NCI-H774 (cell line): Measurements from ENCODE around the gene C4orf51.
"Not testable (repeated sequence)": the region's sequence is repeated elsewhere in the genome, so short reads cannot be mapped to it uniquely, and the experiment has no call there.

Experiments used
- DNase-seq: peaks from one replicate; lab custom pipeline; 2025; lab: John Stamatoyannopoulos, UW

The C4orf51 gene

DNA sequence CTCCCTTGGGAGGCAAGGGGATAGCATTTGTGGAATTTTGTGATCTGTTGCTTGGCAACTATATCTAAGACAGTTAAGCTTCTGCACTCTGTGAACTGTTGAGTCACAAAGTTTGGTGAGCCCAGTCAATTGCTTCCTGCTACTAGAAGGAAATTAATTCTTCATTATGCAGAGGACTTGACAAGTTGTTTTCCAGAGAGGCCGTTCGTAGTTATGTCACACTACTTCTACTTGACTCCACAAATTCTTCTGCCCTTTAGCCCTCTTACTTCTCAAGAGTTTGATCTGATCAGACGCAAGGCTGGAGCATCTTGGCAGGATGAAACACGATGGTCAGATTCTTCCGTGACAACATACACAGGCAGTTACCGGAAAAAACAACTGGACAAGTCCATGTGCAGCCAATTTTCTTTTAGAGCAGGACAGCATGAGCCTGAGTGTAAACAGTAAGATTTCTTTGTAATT, at the start of gene C4orf51:
TSS of gene C4orf51 (plus strand) at position 156 of the 465 bp plus-strand sequence. CDS start at position 214, 58 bp downstream.
- no peak for DNase-seq

GRCh38 chr4:145635117-145635516, 44.8 kb upstream of the C4orf51 start:
- no peak for DNase-seq

- no peak for DNase-seq
Observed at GRCh38 chr4:145635630-145636029, 44.3 kb upstream of the C4orf51 start.

- DNase-seq = no peak
Observed at GRCh38 chr4:145639186-145639698, 40.7 kb upstream of the C4orf51 start.

GRCh38 chr4:145640236-145640635, 39.7 kb upstream of the C4orf51 start:
- DNase-seq = not testable (repeated sequence)

DNA sequence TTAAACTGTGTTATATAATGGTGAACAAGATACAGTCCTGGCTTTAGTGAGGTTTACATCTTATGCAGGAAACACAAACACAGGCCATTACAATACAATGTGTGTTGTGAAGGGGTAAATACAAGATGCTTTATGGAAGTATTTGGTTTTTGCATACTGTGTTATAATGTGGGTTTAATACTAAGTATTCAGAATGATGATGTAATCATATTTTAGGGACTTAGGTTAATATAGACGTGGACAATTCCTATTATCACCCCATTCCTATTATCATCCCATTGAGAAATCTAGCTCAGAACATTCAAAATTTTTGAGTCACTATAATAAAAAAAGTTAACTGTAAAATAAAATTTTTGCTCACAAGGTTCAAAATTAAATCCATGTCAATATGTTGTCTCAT, 36.7 kb upstream of the C4orf51 start:
- DNase-seq = no peak

DNA sequence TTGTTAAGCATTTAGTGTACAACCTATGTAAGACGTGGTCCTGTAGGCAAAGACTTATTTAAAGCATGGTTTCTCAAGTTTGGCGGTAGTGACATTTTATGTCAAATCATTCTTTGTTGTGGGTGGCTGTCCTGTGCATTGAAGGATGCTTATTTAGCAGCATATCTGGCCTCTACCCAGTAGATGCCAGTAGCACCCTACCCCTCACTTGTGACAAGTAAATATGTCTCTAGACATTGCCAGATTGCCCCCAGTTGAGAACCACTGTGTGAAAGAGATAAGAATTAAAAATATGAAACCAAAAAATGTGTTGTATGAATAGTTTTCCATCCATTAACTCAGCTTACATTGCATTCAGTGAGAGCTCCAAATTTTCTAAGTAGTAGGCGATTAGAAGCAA, 35.2 kb upstream of the C4orf51 start:
- DNase-seq = no peak

- no peak for DNase-seq
Observed at GRCh38 chr4:145656156-145656555, 23.8 kb upstream of the C4orf51 start.

- no peak for DNase-seq
Observed at GRCh38 chr4:145660064-145660463, 19.9 kb upstream of the C4orf51 start.

DNA sequence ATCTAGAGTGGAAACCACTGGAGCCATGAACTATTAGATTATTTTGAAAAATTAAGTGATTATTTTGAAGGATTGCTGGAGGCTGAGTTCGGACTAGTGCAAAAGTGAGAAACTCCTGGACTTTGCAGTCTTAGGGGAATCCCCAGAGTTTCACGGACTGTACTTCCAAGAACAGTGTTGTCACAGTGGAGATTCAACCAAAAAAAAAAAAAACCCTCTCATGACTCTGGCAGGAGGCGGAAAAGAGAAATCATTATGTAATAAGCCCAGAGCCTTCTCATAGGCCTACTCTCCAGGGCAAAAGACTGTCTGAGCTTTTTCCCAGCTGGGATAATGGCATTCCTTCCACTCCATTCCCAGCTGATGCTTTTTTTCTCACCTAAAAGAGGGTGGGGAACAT, 16.8 kb upstream of the C4orf51 start:
- no peak for DNase-seq

DNA sequence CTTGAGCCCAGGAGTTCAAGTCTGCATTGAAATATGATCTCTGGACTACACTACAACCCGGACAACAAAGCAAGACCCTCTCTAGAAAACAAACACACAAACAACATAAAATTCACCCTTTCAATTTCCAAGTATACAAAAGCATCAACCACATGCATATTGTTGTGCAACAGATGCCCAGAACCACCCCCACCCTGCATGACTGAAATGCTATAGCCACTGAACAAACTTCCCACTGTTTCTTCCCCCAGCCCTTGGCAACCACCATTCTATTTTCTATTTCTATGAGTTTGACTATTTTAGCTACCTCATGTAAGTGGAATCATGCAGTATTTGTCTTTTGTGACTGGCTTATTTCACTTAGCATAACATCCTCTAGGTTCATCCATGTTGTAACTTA, 14.2 kb upstream of the C4orf51 start:
- no peak for DNase-seq

GRCh38 chr4:145670422-145670821, 9.5 kb upstream of the C4orf51 start:
- DNase-seq = no peak

- DNase-seq = peak; percentile 65
Observed at GRCh38 chr4:145679520-145679919, 426 bp upstream of the C4orf51 start.

GRCh38 chr4:145680902-145681301, 956 bp downstream of the C4orf51 start:
- DNase-seq = no peak

DNA sequence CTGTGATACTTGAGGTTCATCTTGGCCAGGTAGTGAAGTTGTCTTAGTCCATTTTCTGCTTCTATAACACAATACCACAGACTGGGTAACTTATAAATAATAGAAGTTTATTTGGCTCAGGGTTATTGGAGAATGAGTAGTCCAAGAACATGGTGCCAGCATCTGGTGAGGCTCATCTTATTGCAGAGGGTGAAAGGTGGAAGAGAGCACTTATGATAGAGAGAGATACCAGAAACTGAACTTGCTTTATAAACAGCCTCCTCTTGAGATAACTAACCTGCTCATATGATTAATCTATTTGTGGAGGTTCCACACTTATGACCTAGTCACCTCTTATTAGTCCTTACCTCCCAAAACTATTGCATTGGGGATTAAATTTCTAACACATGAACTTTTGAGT, 1.6 kb downstream of the C4orf51 start:
- DNase-seq = no peak

DNA sequence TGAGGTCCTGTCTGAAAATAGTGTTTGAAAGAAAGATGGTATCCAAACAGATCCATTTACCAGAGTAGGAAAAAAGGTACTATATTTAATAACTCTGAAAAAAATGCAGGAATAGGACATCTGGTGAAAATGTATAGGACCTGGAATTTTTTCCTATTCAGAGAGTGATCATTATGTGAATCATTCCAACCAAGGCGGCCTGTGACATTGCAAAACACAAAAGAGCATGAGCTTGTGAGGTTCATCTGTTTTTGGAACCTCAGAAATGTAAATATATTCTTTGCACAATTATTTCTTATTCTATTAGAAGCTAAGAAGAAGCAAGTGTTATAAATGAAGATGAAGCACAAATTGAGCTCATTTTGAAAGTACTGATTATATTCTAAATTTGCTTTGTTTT, 2.0 kb downstream of the C4orf51 start:
- no peak for DNase-seq

- DNase-seq = no peak
Observed at GRCh38 chr4:145686991-145687390, 7.0 kb downstream of the C4orf51 start.

DNA sequence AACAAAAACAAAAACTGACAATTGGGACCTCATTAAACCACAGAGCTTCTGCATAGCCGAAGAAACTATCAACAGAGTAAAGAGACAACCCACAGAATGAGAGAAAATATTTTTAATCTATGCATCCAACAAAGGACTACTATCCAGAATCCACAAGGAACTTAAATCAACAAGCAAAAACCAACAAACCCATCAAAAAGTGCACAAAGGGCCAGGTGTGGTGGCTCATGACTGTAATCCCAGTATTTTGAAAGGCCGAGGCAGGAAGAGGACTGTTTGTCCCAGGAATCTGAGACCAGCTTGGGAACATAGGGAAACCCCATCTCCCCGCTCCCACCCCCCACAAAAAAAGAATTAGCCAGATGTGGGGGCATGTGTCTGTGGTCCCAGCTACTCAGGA, 10.7 kb downstream of the C4orf51 start:
- no peak for DNase-seq

- DNase-seq = not testable (repeated sequence)
Observed at GRCh38 chr4:145691416-145691815, 11.5 kb downstream of the C4orf51 start.

GRCh38 chr4:145694929-145695328, 15.0 kb downstream of the C4orf51 start:
- DNase-seq = no peak

DNA sequence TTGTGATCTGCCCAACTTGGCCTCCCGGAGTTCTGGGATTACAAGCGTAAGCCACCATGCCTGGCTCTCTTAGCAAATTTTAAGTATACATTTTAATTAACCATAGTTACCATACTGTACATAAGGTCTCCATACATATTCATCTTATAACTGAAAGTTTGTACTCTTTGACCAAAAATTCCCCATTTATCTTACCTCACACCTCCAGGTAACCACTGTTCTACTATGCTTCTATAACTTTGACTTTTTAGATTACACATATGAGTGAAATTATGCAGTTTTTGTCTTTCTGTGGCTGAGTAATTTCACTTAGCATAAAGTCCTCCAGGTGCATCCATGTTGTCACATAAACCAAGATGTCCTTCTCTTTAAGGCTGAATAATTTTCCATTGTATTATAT, 17.4 kb downstream of the C4orf51 start:
- no peak for DNase-seq

GRCh38 chr4:145698507-145698906, 18.6 kb downstream of the C4orf51 start:
- no peak for DNase-seq

- DNase-seq = no peak
Observed at GRCh38 chr4:145703850-145704497, 24.0 kb downstream of the C4orf51 start.

DNA sequence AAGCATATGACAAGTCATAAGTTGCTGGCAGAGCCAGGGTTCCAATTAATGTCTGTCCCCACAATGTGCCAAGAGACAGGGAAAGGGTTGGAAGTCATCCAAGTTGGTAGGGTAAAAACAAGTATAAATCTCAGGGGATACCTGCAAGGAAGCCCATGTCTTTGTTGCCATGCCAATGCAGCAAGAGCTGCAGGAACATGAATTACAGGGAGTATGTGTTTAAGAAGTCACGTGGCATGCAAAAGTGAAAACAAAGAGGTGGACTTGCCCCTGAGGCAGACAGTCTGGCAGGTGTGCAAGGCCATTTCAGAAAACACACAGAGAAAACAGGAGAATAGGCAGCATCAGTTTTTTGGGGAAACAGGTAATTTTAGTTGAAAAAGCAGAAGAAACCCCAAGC, 29.4 kb downstream of the C4orf51 start:
- peak; percentile 16 for DNase-seq
